KBM-7 (cell line): ENCODE data around the gene TNRC6B.
"Not testable (repeated sequence)": the region's sequence is repeated elsewhere in the genome, so short reads cannot be mapped to it uniquely, and the experiment has no call there.

ENCODE experiments used
- DNase-seq: peaks from one replicate; pipeline ENCODE4 v3.0.0-alpha.2; 2015
- in situ Hi-C: fragments of 300-500 bp; cut with MboI; formaldehyde crosslinking; loops from 2 replicates; pipeline ENCODE4 v1.14.3; 2020; ENCODE audit warnings: low sequenced_read_pairs, low pct_unique_long_range_greater_than_20kb, mixed read lengths

The TNRC6B gene, protein sequence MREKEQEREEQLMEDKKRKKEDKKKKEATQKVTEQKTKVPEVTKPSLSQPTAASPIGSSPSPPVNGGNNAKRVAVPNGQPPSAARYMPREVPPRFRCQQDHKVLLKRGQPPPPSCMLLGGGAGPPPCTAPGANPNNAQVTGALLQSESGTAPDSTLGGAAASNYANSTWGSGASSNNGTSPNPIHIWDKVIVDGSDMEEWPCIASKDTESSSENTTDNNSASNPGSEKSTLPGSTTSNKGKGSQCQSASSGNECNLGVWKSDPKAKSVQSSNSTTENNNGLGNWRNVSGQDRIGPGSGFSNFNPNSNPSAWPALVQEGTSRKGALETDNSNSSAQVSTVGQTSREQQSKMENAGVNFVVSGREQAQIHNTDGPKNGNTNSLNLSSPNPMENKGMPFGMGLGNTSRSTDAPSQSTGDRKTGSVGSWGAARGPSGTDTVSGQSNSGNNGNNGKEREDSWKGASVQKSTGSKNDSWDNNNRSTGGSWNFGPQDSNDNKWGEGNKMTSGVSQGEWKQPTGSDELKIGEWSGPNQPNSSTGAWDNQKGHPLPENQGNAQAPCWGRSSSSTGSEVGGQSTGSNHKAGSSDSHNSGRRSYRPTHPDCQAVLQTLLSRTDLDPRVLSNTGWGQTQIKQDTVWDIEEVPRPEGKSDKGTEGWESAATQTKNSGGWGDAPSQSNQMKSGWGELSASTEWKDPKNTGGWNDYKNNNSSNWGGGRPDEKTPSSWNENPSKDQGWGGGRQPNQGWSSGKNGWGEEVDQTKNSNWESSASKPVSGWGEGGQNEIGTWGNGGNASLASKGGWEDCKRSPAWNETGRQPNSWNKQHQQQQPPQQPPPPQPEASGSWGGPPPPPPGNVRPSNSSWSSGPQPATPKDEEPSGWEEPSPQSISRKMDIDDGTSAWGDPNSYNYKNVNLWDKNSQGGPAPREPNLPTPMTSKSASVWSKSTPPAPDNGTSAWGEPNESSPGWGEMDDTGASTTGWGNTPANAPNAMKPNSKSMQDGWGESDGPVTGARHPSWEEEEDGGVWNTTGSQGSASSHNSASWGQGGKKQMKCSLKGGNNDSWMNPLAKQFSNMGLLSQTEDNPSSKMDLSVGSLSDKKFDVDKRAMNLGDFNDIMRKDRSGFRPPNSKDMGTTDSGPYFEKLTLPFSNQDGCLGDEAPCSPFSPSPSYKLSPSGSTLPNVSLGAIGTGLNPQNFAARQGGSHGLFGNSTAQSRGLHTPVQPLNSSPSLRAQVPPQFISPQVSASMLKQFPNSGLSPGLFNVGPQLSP (N-terminal part only)

DNA sequence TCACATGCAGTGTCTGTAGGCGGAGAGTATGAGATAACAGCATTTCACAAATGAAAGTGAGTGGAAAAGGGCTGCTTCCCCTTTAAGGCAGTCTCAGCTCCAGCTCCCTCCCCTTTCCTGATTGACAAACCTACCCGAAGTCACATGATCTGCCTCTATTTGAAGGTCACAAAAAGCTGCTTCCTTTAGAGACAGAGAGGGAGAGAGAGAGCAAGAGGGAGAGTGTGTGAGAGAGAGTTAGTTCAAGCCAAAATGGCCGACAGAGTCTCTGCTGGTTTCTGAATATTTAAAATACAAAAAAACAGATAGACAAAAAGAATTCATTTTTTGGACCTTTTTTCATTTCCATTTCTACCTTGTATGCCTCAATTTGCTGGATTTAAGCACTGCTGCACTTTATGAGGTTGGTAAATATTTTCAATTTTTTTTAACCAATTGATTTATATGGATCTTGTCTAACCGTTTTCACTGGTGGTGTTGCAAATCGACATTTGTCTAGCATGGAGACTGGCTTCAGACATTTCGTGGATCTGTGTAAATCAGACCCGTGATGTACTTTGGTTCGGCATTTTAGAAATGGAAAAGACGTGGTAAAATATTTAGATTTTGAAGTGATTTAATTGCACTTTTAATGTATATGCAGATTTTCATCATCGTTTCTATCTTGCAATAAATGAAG lies at the start of gene TNRC6B:
TNRC6B (plus strand) TSS at position 188 of the 679 bp plus-strand sequence; CDS start at position 399, 211 bp downstream.
- peak; percentile 98 for DNase-seq
- in situ Hi-C loops: no loop called here

DNA sequence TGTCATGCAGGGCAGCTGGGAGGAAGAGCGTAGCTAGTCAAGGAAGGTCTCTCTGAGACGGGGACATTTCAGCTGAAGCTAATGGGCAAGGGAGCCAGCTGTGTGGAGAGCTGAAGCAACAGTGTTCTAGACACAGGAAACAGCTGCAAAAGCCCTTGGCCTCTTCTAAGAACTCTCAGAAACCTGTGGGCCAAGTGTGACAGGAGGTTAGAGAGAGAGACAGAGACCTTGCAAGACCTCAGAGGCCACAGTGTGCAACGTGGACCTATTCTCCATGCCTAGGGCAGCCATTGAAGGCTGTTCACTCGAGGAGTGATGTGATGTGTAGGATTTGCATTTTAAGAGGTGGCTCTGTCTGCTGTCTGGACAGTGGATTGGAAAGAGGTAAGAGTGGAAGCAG lies 48.7 kb upstream of the TNRC6B start:
- peak; percentile 59 for DNase-seq
- in situ Hi-C loops: no loop called here

DNA sequence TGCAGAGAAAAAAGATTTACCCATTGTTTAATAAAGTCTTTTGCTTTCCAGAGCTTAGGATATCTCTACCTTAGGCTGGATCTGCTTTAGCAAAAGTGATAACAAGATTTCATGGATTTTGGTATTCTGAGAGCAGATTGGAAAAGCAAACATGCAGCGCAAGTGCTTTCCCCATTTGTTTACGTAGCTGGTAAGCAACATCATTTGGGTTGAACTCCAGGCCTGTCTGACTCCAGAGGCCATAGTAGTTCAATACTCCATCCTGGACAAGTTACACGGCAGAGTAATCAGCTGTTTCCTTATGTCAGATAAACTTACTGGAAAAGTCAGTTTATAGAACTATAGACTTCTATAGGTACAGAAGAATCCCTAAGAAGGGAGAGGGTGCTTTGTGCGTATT lies 40.6 kb upstream of the TNRC6B start:
- no peak for DNase-seq
- in situ Hi-C loops: no loop called here

DNA sequence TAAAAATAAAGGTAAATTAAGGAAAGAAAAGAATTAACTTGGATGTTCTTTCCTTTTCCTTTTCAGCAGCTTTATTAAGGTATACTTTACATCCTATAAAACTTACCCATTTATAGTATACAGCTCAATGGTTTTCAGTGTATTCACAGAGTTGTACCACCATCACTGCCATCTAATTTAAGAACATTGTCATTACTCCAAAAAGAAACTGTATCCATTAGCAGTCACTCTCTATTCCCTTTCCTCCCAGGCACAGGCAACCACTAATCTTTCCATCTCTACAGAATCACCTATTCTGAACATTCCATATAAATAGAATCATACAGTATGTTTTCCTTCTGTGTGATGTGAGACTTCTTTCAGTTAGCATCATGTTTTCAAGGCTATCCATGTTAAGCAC lies 38.9 kb upstream of the TNRC6B start:
- in situ Hi-C loops: no loop called here
- no peak for DNase-seq

DNA sequence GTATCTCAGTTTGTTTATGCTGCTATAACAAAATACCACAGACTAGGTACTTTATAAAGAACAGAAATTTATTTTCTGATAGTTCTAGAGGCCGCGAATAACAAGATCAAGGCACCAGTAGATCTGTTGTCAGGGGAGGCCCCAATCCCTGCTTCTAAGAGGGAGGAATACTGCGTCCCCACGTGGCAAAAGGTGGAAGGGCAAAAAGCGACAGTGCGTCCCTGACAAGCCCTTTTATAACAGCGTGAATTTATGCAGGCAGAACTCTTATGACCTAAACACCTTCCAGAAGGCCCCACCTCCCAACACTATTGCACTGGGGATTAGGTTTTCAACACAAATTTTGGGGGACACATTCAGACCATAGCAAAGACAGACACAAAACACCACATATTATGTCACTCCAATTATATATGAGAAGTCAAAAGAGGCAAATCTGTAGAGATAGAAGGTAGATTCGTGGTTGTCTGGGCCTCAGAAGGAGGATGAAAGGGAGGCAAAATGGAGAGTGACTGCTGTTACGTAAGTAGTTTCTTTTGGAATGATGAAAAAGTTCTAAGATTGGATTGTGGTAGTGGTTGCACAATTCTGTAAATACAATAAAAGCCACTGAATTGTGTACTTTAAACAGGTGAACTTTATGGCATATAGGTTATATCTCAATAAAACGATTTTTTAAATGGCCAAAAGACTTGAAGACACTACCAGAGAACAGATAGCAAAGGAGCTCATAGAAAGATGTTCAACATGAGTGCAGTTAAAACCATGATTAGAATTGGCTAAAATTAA lies 30.1 kb upstream of the TNRC6B start:
- no peak for DNase-seq
- in situ Hi-C loops: no loop called here

DNA sequence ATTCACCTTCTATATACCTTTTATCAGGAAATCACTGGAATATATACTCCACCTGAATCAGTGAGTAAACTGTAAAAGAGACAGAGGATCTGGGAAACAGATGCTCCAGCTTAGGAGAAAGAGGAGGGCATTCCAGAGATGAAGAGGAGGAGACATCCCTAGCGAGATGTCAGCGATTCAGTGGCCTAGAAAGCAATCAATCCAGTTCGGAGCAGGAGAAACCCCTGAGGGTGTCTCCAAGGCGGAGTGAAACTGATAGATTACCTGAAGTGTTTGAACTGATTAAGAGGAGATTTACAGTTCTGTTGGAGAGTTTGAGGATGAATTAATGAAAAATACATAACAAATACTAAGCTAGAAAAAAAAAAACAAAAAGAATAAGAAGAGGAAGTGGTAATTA lies 24.5 kb upstream of the TNRC6B start:
- in situ Hi-C loops: no loop called here
- no peak for DNase-seq

DNA sequence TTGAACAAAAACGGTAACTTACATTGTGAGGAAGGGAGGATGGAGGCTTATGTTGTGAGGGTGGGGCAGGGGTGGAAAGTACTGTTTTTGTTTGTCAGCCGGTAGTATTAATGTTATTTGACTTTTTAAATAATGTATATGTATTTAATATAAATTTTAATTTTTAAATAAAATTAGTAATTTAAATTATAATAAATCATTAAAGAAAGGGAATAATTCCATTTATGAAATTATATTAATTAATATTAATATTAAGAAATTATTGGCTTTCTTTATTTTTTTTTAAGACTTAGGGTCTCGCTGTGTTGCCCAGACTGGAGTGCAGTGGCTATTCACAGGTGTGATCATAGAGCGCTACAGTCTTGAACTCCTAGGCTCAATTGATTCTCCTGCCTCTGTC lies 24.0 kb upstream of the TNRC6B start:
- DNase-seq: no peak
- in situ Hi-C loops: no loop called here

DNA sequence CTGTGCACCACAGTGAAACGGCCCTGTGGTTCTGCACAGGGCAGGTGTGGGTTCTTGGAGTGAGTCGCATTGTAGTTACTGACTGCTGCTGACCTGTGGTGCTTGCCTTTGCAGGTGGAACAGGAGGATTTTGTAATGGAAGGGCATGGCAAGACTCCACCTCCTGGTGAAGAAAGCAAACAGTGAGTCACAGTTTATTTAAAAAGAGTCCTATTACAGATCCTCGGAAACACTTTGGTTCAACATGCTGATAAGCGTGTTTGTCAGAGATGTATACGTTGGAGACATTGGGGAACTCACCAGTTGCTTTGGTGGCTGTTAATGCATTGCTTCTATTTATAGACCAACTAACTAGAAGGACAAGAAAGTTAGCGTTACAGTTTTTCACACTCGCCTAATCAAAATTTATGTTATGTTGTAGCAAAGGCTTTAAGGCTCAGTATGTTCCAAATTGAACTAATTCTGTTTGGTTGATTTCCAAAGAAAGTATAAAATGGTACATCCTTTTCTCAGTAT lies 21.7 kb upstream of the TNRC6B start:
- in situ Hi-C loops: no loop called here
- peak; percentile 82 for DNase-seq

DNA sequence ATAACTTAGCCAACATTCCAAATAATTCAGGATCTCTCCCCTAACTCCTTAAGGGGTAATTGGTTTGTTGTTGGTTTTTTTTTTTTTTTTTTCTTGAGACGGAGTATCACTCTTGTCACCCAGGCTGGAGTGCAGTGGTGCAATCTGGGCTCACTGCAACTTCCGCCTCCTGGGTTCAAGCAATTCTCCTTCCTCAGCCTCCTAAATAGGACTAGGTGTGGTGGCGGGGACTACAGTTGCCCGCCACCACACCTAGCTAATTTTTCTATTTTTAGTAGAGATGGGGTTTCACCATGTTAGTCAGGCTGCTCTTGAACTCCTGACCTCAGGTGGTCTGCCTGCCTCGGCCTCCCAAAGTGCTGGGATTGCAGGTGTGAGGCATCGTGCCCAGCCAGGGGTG lies 21.0 kb upstream of the TNRC6B start:
- in situ Hi-C loops, DNase-seq: not testable (repeated sequence)

DNA sequence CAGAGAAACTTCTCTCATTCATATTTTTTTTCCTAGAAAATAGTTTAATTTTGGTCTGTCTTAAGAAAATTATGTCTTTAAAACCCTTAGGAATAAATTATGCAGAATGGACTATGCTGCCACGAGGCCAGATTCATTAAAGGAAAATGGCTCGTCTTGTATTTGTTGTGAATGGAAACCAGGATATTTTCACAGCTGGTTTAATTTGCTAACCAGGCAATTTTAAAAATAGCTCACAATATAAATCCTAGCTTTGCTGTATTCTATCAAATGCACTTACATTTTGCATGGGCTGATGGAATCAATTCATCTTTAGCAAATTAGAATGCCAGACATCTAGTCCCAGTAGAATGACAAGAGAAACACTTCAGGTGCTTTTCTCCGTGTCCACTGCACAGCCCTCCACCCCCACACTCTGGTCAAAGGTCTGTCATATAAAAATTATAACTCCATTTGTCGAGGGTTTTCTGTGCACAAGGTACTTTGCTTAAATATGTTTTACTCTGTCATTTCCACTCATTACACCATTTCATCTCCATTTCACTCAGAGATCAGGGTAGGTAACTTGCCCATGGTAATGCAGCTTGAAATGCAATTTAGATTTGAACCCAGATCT lies 20.3 kb upstream of the TNRC6B start:
- no peak for DNase-seq
- in situ Hi-C loops: no loop called here

DNA sequence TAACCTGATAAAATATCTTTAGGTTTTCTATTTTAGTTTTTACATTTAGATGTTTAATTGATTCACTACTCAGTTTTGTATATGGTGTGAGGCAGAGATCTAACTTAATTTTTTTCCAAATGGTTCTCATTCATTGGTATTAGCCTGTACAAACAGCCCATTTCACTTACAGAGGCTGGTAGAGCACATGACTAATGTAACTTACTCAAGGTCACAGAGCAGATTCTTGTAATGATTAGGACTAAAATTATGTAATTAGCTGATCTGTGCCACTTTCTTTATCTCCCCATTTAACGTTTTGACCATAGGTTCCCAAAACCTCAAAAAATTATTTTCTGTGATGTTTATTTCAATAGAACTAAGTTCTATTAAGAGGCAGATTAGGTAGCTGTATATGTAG lies 16.5 kb upstream of the TNRC6B start:
- no peak for DNase-seq
- in situ Hi-C loops: no loop called here

DNA sequence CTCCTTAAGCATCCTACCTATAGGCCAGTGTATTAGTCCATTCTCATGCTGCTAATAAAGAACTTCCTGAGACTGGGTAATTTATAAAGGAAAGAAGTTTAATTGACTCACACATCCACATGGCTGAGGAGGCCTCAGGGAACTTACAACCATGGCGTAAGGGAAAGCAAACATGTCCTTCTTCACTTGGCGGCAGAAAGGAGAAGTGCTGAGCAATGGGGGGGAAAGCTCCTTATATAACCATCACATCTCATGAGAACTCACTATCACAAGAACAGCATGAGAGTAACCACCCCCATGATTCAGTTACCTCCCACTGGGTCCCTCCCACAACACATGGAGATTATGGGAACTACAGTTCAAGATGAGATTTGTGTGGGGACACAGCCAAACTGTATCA lies 12.2 kb upstream of the TNRC6B start:
- DNase-seq: peak; percentile 63
- in situ Hi-C loops: not testable (repeated sequence)

DNA sequence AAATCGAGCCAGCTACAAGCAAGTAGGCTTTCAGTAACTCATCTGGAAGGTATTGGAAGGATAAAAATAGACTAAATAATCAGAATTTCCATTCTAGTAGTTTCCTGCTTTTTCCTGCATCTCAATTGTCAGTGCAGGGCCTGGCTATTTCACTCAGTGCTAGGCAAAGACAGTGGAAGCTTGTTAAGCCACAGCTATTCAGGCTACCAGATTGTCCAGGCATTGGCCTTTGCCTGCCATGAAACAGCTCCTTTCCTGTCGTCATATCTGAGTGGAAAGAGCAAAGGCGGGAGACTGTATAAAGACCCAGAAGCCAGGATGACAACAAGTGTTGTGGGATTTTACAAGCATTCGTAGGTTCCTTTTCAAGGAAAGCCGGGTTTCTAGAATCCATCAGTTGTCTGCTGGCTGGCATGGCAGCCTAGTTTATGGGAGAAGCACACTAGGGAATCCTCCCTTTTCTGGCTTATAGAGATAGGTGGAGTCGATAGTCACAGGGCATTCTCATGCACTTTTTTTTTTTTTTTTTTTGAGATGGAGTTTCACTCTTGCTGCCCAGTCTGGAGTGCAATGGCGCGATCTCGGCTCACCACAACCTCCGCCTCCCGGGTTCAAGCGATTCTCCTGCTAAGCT lies 2.0 kb upstream of the TNRC6B start:
- DNase-seq: no peak
- in situ Hi-C loops: no loop called here

DNA sequence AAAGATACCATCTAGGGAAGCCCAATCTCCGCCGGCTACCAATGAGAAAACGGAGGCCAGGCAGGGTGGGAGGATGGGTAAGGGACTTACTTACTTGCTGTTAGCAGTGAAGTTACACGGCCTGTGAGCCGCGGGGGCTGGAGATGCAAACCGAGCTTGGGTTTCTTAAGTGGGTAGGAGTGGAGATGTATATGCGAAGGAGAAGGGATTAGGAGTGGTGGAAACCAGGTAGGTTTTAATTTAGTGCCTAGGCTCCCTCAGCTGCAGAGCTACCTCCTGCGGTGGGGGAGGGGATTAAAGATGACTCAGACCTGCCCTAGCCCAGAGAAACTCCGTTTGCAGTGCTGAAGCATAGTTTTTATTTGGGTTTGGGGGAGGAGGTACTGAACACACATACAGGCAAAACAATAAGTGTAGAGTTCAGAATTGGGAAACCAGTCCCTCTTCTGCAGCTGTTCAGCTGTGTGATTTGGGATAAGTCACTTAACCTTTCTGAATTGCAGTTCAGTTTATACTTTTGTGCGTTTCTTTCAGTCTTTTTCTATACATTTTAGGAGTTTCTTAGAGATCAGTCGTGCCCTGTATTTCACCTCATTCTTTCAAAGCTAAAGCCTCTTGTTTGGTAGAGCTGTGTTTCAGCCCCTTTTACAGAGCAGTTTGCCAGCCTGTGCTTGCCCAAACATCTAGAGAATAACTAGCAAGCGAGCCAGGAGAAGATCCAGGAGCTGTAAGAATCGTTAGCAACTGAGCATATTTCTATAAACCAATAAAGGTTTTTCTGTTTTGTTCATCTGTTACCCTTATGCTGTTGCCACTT lies 596 bp upstream of the TNRC6B start:
- in situ Hi-C loops: no loop called here
- DNase-seq: peak; percentile 61

DNA sequence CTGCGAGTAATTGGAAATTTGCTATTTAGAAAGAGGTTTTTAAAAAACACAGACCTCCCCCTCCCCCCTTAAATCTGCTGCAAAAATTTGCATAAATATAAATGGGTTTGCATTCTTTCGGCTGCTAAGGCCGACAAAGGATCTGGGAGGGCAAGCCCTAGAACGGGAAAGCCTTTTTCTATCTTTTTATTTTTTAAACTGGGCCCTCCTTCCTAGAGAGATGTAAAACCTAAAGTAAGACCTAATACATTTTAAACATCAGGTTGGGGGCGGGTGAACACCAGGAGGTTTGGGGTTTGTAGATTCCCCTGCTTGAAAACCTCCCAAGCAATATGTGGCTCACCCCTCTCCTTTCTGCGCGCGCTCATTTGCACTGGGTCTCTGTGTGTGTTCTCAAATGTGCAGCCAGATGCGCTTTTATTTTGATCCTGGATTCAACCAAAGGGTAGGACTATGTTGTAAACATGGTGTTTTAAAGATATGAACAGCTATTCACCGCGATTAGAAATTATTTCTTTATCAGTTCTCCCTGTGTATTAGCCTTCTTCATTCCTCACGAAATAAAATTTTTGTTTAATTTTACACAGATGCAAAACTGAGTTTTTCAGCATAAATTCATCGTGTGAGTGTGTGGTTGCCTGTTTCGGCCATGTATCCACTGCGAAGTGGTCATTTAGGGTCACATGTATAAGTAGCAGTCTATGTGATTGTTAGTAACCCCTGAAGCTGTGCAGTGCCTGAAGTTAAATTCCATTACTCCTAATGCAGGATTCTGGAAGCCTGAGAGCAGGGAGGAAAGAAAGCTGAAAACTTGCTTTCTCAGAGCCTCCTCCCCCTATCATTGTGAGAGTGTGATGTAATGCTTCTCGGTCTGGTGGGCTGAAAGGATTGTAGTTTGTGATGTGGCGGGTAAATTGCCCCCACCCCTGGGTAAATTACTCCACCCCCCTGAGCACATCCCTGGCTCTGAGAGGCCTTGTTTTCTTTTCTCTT lies 988 bp downstream of the TNRC6B start:
- peak; percentile 54 for DNase-seq
- in situ Hi-C loops: no loop called here
